Ishikawa (cell line): ENCODE data around the gene ZEB2.

Experiments
- EGR1 ChIP-seq: IDR thresholded peaks from 2 replicates; pipeline ENCODE4 v1.6.1; 2012
- TAF1 ChIP-seq: IDR thresholded peaks from 2 replicates; pipeline ENCODE4 v1.6.1; 2012; ENCODE audit warnings: low read depth, mild to moderate bottlenecking

DNA sequence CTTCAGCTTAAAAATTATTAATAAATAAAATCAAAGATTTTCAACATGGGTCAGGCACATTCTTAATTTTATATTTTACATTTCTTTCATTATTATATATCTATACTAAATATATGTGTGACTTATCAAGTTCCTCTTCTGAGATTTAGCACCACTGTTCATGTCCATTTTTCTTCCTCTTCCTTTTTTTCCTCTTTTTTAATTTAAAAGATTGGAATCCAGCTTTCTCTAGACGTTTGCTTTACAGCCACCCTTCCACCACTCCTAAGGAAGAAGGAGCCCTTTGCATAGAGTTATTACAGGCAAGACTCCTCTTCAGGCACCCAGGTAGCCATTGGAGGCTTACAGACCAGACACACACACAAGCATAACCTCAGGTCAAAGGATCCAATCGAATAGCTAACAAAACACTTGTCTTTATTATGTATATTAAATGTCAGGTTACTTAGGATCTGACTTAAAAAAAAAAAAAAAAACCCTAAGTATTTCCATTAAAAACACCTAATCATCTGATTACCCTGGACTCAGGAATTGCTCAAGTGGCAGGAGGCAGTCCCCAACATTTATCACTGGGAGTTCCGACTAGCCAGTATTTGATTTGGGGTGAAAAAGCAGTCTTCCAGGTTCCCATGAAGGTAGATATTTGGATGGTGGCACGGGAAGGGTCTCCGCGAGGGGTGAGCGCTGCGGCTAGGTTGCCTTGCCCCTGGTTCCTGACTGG is 2.4 kb upstream of the ZEB2 start:
- TF ChIP-seq TAF1 = no peak
- TF ChIP-seq EGR1 = no peak
